Transverse colon (tissue), 4 donors: ENCODE measurements around the gene IL1RAPL1.

ENCODE experiments used
- CTCF ChIP-seq, 5 experiments: fragments of 200-600 bp in 3 of 5; fragments of 450-650 bp in 2 of 5; sonication (generic) in 3 of 5; IDR thresholded peaks; 1 replicate in 2 of 5; 2 replicates in 3 of 5; pipeline ENCODE4 v1.5.1; 2016 to 2017; ENCODE audit warnings: antibody characterized with exemption in 5 of 5, inconsistent platforms in 3 of 5, mild to moderate bottlenecking in 2 of 5, moderate library complexity in 1 of 5
- EP300 ChIP-seq: sonication (generic); formaldehyde crosslinking; IDR thresholded peaks from one replicate; pipeline ENCODE4 v1.6.1; 2017; ENCODE audit warnings: antibody characterized with exemption, low read depth
- POLR2A ChIP-seq: fragments of 450-650 bp; IDR thresholded peaks from one replicate; pipeline ENCODE4 v1.6.1; 2016; ENCODE audit warnings: antibody characterized with exemption, mild to moderate bottlenecking, moderate library complexity
- POLR2AphosphoS5 ChIP-seq, 3 donors: sonication (generic); formaldehyde crosslinking; IDR thresholded peaks; one replicate each; pipeline ENCODE4 v1.6.1; 2016; ENCODE audit warnings: antibody characterized with exemption in 3 of 3

GRCh38 chrX:29671421-29671820 lies 1084.2 kb downstream of the IL1RAPL1 start:
- TF ChIP-seq CTCF (IDR thresholded peaks at IDR 0.05) (no peak), POLR2A (no peak), EP300 (no peak), POLR2AphosphoS5 (IDR thresholded peaks at IDR 0.05) (no peak)
